ENCODE data around the gene TMEM131. TPM values are rescaled to one million over a fixed set of nuclear protein-coding genes. Genes with fewer than 3 reads are reported as not detected.
"Not testable (repeated sequence)": the region's sequence is repeated elsewhere in the genome, so short reads cannot be mapped to it uniquely, and the experiment has no call there.

TMEM131 gene
- total RNA-seq, 1 experiment from 2014 or later = 29.2 TPM

GRCh38 chr2:97880334-97880733 lies 115.4 kb downstream of the TMEM131 start:
- H3K27ac Mint-ChIP-seq (ENCODE audit: unreplicated experiment) = no peak overlapping the region
- H3K27me3 Mint-ChIP-seq (ENCODE audit: unreplicated experiment) = no peaks in the 10 kb centered on the region
- no peak for DNase-seq
- CTCF ChIA-PET = no interaction called here
- intact Hi-C loops (cut with micrococcal nuclease; ENCODE audit: unreplicated experiment) = no loop called here
- no peaks in the 10 kb centered on the region for H3K36me3 Mint-ChIP-seq (ENCODE audit: insufficient read depth, unreplicated experiment)
- no peak overlapping the region for H3K4me3 Mint-ChIP-seq (ENCODE audit: low read depth, unreplicated experiment)
- H3K9me3 Mint-ChIP-seq (ENCODE audit: low read depth, unreplicated experiment) = no peaks in the 10 kb centered on the region
- no peak for TF ChIP-seq CTCF (IDR thresholded peaks at IDR 0.05; ENCODE audit: unreplicated experiment)
- H3K4me1 Mint-ChIP-seq (ENCODE audit: low read depth, unreplicated experiment) = no peaks in the 10 kb centered on the region
- no TSS peak for BruUV-seq (replicated peaks)

GRCh38 chr2:97878865-97879264 lies 116.9 kb downstream of the TMEM131 start:
- Mint-ChIP-seq H3K4me3 (ENCODE audit: low read depth, unreplicated experiment) (no peak overlapping the region), H3K27me3 (ENCODE audit: unreplicated experiment) (no peaks in the 10 kb centered on the region), H3K9me3 (ENCODE audit: low read depth, unreplicated experiment) (no peaks in the 10 kb centered on the region), H3K36me3 (ENCODE audit: insufficient read depth, unreplicated experiment) (no peaks in the 10 kb centered on the region), H3K4me1 (ENCODE audit: low read depth, unreplicated experiment) (no peaks in the 10 kb centered on the region), H3K27ac (ENCODE audit: unreplicated experiment) (no peak overlapping the region)
- DNase-seq = no peak
- intact Hi-C loops (cut with micrococcal nuclease; ENCODE audit: unreplicated experiment) = no loop called here
- no TSS peak for BruUV-seq (replicated peaks)
- CTCF ChIA-PET = no interaction called here
- TF ChIP-seq CTCF (IDR thresholded peaks at IDR 0.05; ENCODE audit: unreplicated experiment) = no peak

GRCh38 chr2:97878317-97878716 lies 117.4 kb downstream of the TMEM131 start:
- H3K27ac Mint-ChIP-seq (ENCODE audit: unreplicated experiment); CTCF ChIA-PET; H3K4me3 Mint-ChIP-seq (ENCODE audit: low read depth, unreplicated experiment); H3K27me3 Mint-ChIP-seq (ENCODE audit: unreplicated experiment); H3K36me3 Mint-ChIP-seq (ENCODE audit: insufficient read depth, unreplicated experiment); DNase-seq; H3K4me1 Mint-ChIP-seq (ENCODE audit: low read depth, unreplicated experiment); intact Hi-C loops (cut with micrococcal nuclease; ENCODE audit: unreplicated experiment); H3K9me3 Mint-ChIP-seq (ENCODE audit: low read depth, unreplicated experiment); BruUV-seq (replicated peaks): not testable (repeated sequence)

GRCh38 chr2:97871096-97871780 lies 124.5 kb downstream of the TMEM131 start:
- H3K9me3 Mint-ChIP-seq (ENCODE audit: low read depth, unreplicated experiment) = peaks cover 3% of the 10 kb centered on the region
- TF ChIP-seq CTCF (IDR thresholded peaks at IDR 0.05; ENCODE audit: unreplicated experiment) = no peak
- H3K4me3 Mint-ChIP-seq (ENCODE audit: low read depth, unreplicated experiment) = peak overlapping the region; percentile 33
- peak overlapping the region; percentile 92 for H3K27ac Mint-ChIP-seq (ENCODE audit: unreplicated experiment)
- intact Hi-C loops (cut with micrococcal nuclease; ENCODE audit: unreplicated experiment) = no loop called here
- H3K27me3 Mint-ChIP-seq (ENCODE audit: unreplicated experiment) = no peaks in the 10 kb centered on the region
- peaks cover 4% of the 10 kb centered on the region for H3K36me3 Mint-ChIP-seq (ENCODE audit: insufficient read depth, unreplicated experiment)
- CTCF ChIA-PET = interaction anchor here (1.2 kb wide), 1 partner anchor 56 kb away, joined by 3 read pairs; no protein-coding TSS in a partner anchor
- BruUV-seq (replicated peaks) = no TSS peak
- peaks cover 33% of the 10 kb centered on the region for H3K4me1 Mint-ChIP-seq (ENCODE audit: low read depth, unreplicated experiment)
- peak; percentile 39 for DNase-seq

- H3K4me1 Mint-ChIP-seq (ENCODE audit: low read depth, unreplicated experiment) = peaks cover 33% of the 10 kb centered on the region
- peak overlapping the region; percentile 92 for H3K27ac Mint-ChIP-seq (ENCODE audit: unreplicated experiment)
- TF ChIP-seq CTCF (IDR thresholded peaks at IDR 0.05; ENCODE audit: unreplicated experiment) = no peak
- no peaks in the 10 kb centered on the region for H3K27me3 Mint-ChIP-seq (ENCODE audit: unreplicated experiment)
- no peak overlapping the region for H3K4me3 Mint-ChIP-seq (ENCODE audit: low read depth, unreplicated experiment)
- intact Hi-C loops (cut with micrococcal nuclease; ENCODE audit: unreplicated experiment) = no loop called here
- no TSS peak for BruUV-seq (replicated peaks)
- peaks cover 3% of the 10 kb centered on the region for H3K9me3 Mint-ChIP-seq (ENCODE audit: low read depth, unreplicated experiment)
- DNase-seq = peak; percentile 52
- CTCF ChIA-PET = interaction anchor here (1.2 kb wide), 1 partner anchor 55 kb away, joined by 3 read pairs; no protein-coding TSS in a partner anchor
- H3K36me3 Mint-ChIP-seq (ENCODE audit: insufficient read depth, unreplicated experiment) = peaks cover 4% of the 10 kb centered on the region
These were observed 125.3 kb downstream of the TMEM131 start for GRCh38 chr2:97870396-97870843.
